H7 (cell line): ENCODE results near the gene RNFT1. TPM values are rescaled to one million over a fixed set of nuclear protein-coding genes. Genes with fewer than 3 reads are reported as not detected.

Source experiments
- total RNA-seq: library from RNA; depleted of rRNA; stranded (reverse); fragments of >200 nt; shearing (Covaris generic); gene quantifications from 2 replicates; pipeline ENCODE4 v1.2.3, GENCODE V29; 2014; rRNA removed

RNFT1 gene
- total RNA-seq, 1 experiment from 2014 or later: 4.5 TPM

Other genes starting within 250 kb of the RNFT1 start
- gene TUBD1, start 71.8 kb downstream of the RNFT1 start, total RNA-seq: 10.2 and 10.6 TPM in 2 replicates
- gene RPS6KB1, start 71.6 kb downstream of the RNFT1 start, total RNA-seq: 14.0 and 17.8 TPM in 2 replicates
- gene HEATR6, start 114.2 kb upstream of the RNFT1 start, total RNA-seq: 21.1 and 21.6 TPM in 2 replicates
- 0.69 and 1.8 TPM in 2 replicates for gene CA4, start 185.2 kb upstream of the RNFT1 start, total RNA-seq